Endothelial cell of umbilical vein (primary cell): ENCODE results near the gene TPCN2. TPM values are rescaled to one million over a fixed set of nuclear protein-coding genes. Genes with fewer than 3 reads are reported as not detected.

Experiments used
- BruUV-seq: library from RNA; stranded (reverse); fragments of 400-500 nt; replicated peaks from 2 replicates; lab custom pipeline; 2021; lab: Mats Ljungman, UMichigan
- CTCF ChIA-PET: fragments of 300-600, 350-600 bp; sonication (Branson Sonifier 250); formaldehyde crosslinking; loops from one replicate; lab custom pipeline; 2021; ENCODE audit warnings: antibody characterized with exemption, inconsistent platforms; lab: Charles Lee
- POLR2A ChIA-PET: fragments of 300-600, 350-600 bp; sonication (Branson Sonifier 250); formaldehyde crosslinking; loops from one replicate; lab custom pipeline; 2021; ENCODE audit warnings: antibody characterized with exemption, inconsistent platforms; lab: Charles Lee
- DNase-seq: peaks from one replicate; pipeline ENCODE4 v3.0.0-alpha.2; 2011; ENCODE audit warnings: low read depth, low spot score
- FAIRE-seq: peaks from 2 replicates; lab custom pipeline; 2011; peaks lifted over from hg19 to GRCh38; lab: Jason Lieb, UNC
- H2AFZ ChIP-seq: 2 replicates; pipeline ENCODE4 v1.6.0; 2012; ENCODE audit warnings: low read depth, low read length, control low read depth, inconsistent platforms
- H3K27ac ChIP-seq: 2 replicates; pipeline ENCODE4 v1.5.1; 2011; ENCODE audit warnings: low read depth, mild to moderate bottlenecking, control low read depth, low read length, moderate library complexity; ENCODE audit not compliant: insufficient read depth
- H3K27me3 ChIP-seq, 2 experiments: 2 replicates each; pipeline versions ENCODE4 v1.6.0 to v1.6.1; 2011; ENCODE audit warnings: low read length in 2 of 2, mixed read lengths in 1 of 2; ENCODE audit not compliant: control insufficient read depth in 2 of 2, insufficient read depth in 2 of 2
- H3K36me3 ChIP-seq, 2 experiments: 2 replicates in 1 of 2; 3 replicates in 1 of 2; pipeline ENCODE4 v1.5.1; 2011; ENCODE audit warnings: low read length in 2 of 2, mild to moderate bottlenecking in 1 of 2, moderate library complexity in 1 of 2; ENCODE audit not compliant: control insufficient read depth in 2 of 2, insufficient read depth in 2 of 2; ENCODE audit errors: extremely low read depth in 1 of 2
- H3K4me1 ChIP-seq: 3 replicates; pipeline ENCODE4 v1.5.1; 2011; ENCODE audit warnings: mild to moderate bottlenecking, low read length; ENCODE audit not compliant: control insufficient read depth, insufficient read depth; ENCODE audit errors: extremely low read depth
- H3K4me2 ChIP-seq: 2 replicates; pipeline ENCODE4 v1.6.1; 2011; ENCODE audit warnings: low read length, control low read depth, mixed read lengths; ENCODE audit not compliant: insufficient read depth
- H3K4me3 ChIP-seq, 3 experiments: fragments of 200-600 bp in 1 of 3; sonication (generic), shearing (Covaris generic) in 1 of 3; replicated peaks in 1 of 3; 2 replicates each; pipeline ENCODE4 v1.5.1; 2011 to 2016; ENCODE audit warnings: control low read depth in 3 of 3, low read length in 3 of 3, mild to moderate bottlenecking in 2 of 3, inconsistent platforms in 1 of 3, low read depth in 1 of 3, moderate library complexity in 1 of 3; ENCODE audit not compliant: insufficient read depth in 1 of 3
- H3K79me2 ChIP-seq: 2 replicates; pipeline ENCODE4 v1.6.0; 2012; ENCODE audit warnings: low read length, inconsistent platforms; ENCODE audit not compliant: control insufficient read depth, insufficient read depth
- H3K9ac ChIP-seq: replicated peaks from 2 replicates; pipeline ENCODE3; 2011; ENCODE audit warnings: low read length, control low read depth; ENCODE audit not compliant: insufficient read depth; ENCODE audit errors: extremely low read depth
- H3K9me1 ChIP-seq: replicated peaks from 3 replicates; pipeline ENCODE4 v1.6.0; 2011; ENCODE audit warnings: mild to moderate bottlenecking, low read length; ENCODE audit not compliant: control insufficient read depth, insufficient read depth; ENCODE audit errors: extremely low read depth
- H3K9me3 ChIP-seq: replicated peaks from 2 replicates; pipeline ENCODE4 v1.5.1; 2012; ENCODE audit warnings: low read length, inconsistent platforms; ENCODE audit not compliant: control insufficient read depth, insufficient read depth
- H4K20me1 ChIP-seq: replicated peaks from 2 replicates; pipeline ENCODE3; 2011; ENCODE audit warnings: mild to moderate bottlenecking, low read length; ENCODE audit not compliant: control insufficient read depth, insufficient read depth; ENCODE audit errors: extremely low read depth
- CTCF ChIP-seq, 2 donors: IDR thresholded peaks; 1 replicate in 1 of 2; 2 replicates in 1 of 2; pipeline ENCODE4 v1.5.1; 2011; ENCODE audit warnings: low read length in 2 of 2, mild to moderate bottlenecking in 2 of 2, moderate library complexity in 2 of 2, control low read depth in 1 of 2, inconsistent platforms in 1 of 2, low read depth in 1 of 2; ENCODE audit not compliant: insufficient read depth in 1 of 2; ENCODE audit errors: extremely low read depth in 1 of 2
- EZH2 ChIP-seq: IDR thresholded peaks from 2 replicates; pipeline ENCODE4 v1.6.1; 2012; ENCODE audit warnings: borderline replicate concordance, low read depth, mild to moderate bottlenecking, moderate library complexity, low read length, inconsistent platforms; ENCODE audit not compliant: severe bottlenecking
- FOS ChIP-seq: IDR thresholded peaks from 2 replicates; pipeline ENCODE4 v1.6.1; 2011; ENCODE audit warnings: mild to moderate bottlenecking, low read length, moderate library complexity, borderline replicate concordance; ENCODE audit not compliant: insufficient read depth
- GATA2 ChIP-seq: IDR thresholded peaks from 2 replicates; pipeline ENCODE4 v1.7.0; 2011; ENCODE audit warnings: low read depth, mild to moderate bottlenecking, moderate library complexity, mixed read lengths, low read length; ENCODE audit not compliant: insufficient read length, insufficient read depth
- JUN ChIP-seq: IDR thresholded peaks from 2 replicates; pipeline ENCODE4 v1.6.1; 2011; ENCODE audit warnings: borderline replicate concordance, low read depth; ENCODE audit not compliant: insufficient read length, insufficient read depth
- MAX ChIP-seq: IDR thresholded peaks from 2 replicates; pipeline ENCODE4 v1.6.1; 2011; ENCODE audit not compliant: insufficient read depth, insufficient read length
- MYC ChIP-seq: IDR thresholded peaks from one replicate; pipeline ENCODE4 v1.6.1; 2011; ENCODE audit warnings: mild to moderate bottlenecking, low read depth, low read length
- POLR2A ChIP-seq: IDR thresholded peaks from 2 replicates; pipeline ENCODE4 v1.6.1; 2012; ENCODE audit warnings: low read depth, mild to moderate bottlenecking, control low read depth, low read length
- POLR2AphosphoS5 ChIP-seq: IDR thresholded peaks from 2 replicates; pipeline ENCODE4 v1.6.1; 2012; ENCODE audit warnings: low read depth, mild to moderate bottlenecking, control low read depth, low read length, moderate library complexity; ENCODE audit not compliant: insufficient read depth
- dilution Hi-C: fragments of 300-500 bp; cut with MboI; formaldehyde crosslinking; loops from one replicate; pipeline ENCODE4 v1.15.0; 2019; ENCODE audit warnings: low sequenced_read_pairs; ENCODE audit not compliant: extremely low pct_ligation_motif_present
- intact Hi-C: fragments of 100-400 bp; cut with micrococcal nuclease; formaldehyde crosslinking; loops from one replicate; pipeline ENCODE4 v1.10.0; 2022
- polyA plus RNA-seq, 4 experiments: library from polyadenylated mRNA; depleted of rRNA in 3 of 4; stranded (reverse) in 3 of 4; unstranded in 1 of 4; fragments of >200 nt; gene quantifications; 2 replicates each; pipeline versions ENCODE4 v1.2.1 to v1.2.3, GENCODE V29; 2011 to 2012; ENCODE audit warnings: missing spikeins in 1 of 4
- total RNA-seq: library from RNA; stranded (reverse); gene quantifications from 2 replicates; pipeline ENCODE4 v1.2.3, GENCODE V29; 2021

TPCN2 gene
- total and polyA plus RNA-seq, 2 donors (not counting 3 experiments of a cell fraction or from before 2014, with no cell fraction given): 10.3 to 13.4 TPM

- DNase-seq (no peak), FAIRE-seq (no peak)
- TF ChIP-seq JUN: no peak
- TF ChIP-seq EZH2: no peak
- no TSS peak for BruUV-seq
- Histone ChIP-seq H3K4me3 (no peak overlapping the region), H3K27me3 (no peaks in the 10 kb centered on the region), H3K27ac (no peak overlapping the region), H3K9ac (no peak overlapping the region), H2AFZ (no peak overlapping the region), H3K36me3 (no peaks in the 10 kb centered on the region), H3K9me3 (no peaks in the 10 kb centered on the region), H3K79me2 (no peaks in the 10 kb centered on the region), H3K4me2 (no peak overlapping the region), H3K9me1 (no peaks in the 10 kb centered on the region), H4K20me1 (no peaks in the 10 kb centered on the region), H3K4me1 (no peaks in the 10 kb centered on the region)
- dilution Hi-C loops: loop anchor here (25.0 kb wide), 1 partner anchor 546 kb away; no protein-coding TSS in a partner anchor
- ChIA-PET POLR2A (no interaction called here), CTCF (interaction anchor here (0.9 to 1.6 kb wide), 3 partner anchors 7 to 16 kb away, joined by 3 to 5 read pairs (median 3); no protein-coding TSS in a partner anchor)
- intact Hi-C loops: no loop called here
Observed at GRCh38 chr11:69115586-69116560, 67.1 kb downstream of the TPCN2 start.

GRCh38 chr11:69116671-69117070 is 67.9 kb downstream of the TPCN2 start:
- ChIA-PET POLR2A (no interaction called here), CTCF (no interaction called here)
- H4K20me1 ChIP-seq: no peaks in the 10 kb centered on the region
- TF ChIP-seq MYC (no peak), MAX (no peak), GATA2 (no peak), JUN (no peak), POLR2AphosphoS5 (no peak), EZH2 (no peak), CTCF (IDR thresholded peaks at IDR 0.05; ENCODE audit: extremely low read depth in 1 of 2, insufficient read depth in 1 of 2, low read depth in 1 of 2, low read length in 2 of 2) (no peak), POLR2A (no peak), FOS (no peak)
- H3K4me3 ChIP-seq: no peak overlapping the region
- H3K9ac ChIP-seq: no peak overlapping the region
- no peak for FAIRE-seq
- no peaks in the 10 kb centered on the region for H3K4me1 ChIP-seq
- H3K9me3 ChIP-seq: no peaks in the 10 kb centered on the region
- no TSS peak for BruUV-seq
- no peak overlapping the region for H3K27ac ChIP-seq
- no peaks in the 10 kb centered on the region for H3K9me1 ChIP-seq
- no peak overlapping the region for H3K4me2 ChIP-seq
- no peaks in the 10 kb centered on the region for H3K79me2 ChIP-seq
- DNase-seq: no peak
- intact Hi-C loops: no loop called here
- dilution Hi-C loops: loop anchor here (25.0 kb wide), 1 partner anchor 546 kb away; no protein-coding TSS in a partner anchor
- no peak overlapping the region for H2AFZ ChIP-seq
- no peaks in the 10 kb centered on the region for H3K27me3 ChIP-seq
- no peaks in the 10 kb centered on the region for H3K36me3 ChIP-seq
